Measurements from ENCODE around the gene CHAC2. TPM values are rescaled to one million over a fixed set of nuclear protein-coding genes. Genes with fewer than 3 reads are reported as not detected.
"Not testable (repeated sequence)": the region's sequence is repeated elsewhere in the genome, so short reads cannot be mapped to it uniquely, and the experiment has no call there.

Gene CHAC2
- total RNA-seq, result 10 to 100 TPM; 11.5 to 12.4 TPM

- peak; percentile 91 for DNase-seq
- H3K9me3 Mint-ChIP-seq, result peaks cover 1% of the 10 kb centered on the region
- peaks cover 26% of the 10 kb centered on the region for H3K4me1 Mint-ChIP-seq (ENCODE audit: low read depth)
- no peaks in the 10 kb centered on the region for H3K27me3 Mint-ChIP-seq (ENCODE audit: low read depth)
- peaks cover 22% of the 10 kb centered on the region for H3K36me3 Mint-ChIP-seq (ENCODE audit: low read depth)
- CTCF ChIA-PET, result interaction anchor here (0.6 to 1.4 kb wide), 6 partner anchors 17 to 999 kb away, joined by 3 to 6 read pairs (median 3); no protein-coding TSS in a partner anchor
- peak within 1 kb of the TSS; percentile 94 for H3K4me3 Mint-ChIP-seq
- peak within 1 kb of the TSS; percentile 93 for H3K27ac Mint-ChIP-seq
- intact Hi-C loops (cut with micrococcal nuclease), result loop anchor here (1.0 to 5.0 kb wide), 9 partner anchors 15 to 1465 kb away; partner anchors contain the start of genes ACYP2, CLHC1, EML6 and ERLEC1
These were observed at the start of gene CHAC2 for GRCh38 chr2:53767405-53768241. Gene CHAC2, plus strand, starts transcription at chr2:53767804. Its CDS starts 83 bp downstream, at chr2:53767887.

DNA sequence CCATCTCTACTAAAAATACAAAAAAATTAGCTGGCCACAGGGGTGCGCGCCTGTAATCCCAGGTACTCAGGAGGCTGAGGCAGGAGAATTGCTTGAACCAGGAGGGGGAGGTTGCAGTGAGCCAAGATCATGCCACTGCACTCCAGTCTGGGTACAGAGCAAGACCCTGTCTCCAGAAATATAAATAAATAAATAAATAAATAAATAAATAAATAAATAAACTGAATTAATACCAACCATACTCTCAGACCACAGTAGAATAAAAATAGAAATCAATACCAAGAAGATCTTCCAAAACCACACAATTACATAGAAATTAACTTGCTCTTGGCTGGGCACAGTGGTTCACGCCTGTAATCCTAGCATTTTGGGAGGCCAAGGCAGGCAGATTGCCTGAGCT, 46.7 kb upstream of the CHAC2 start:
- intact Hi-C loops (cut with micrococcal nuclease); H3K4me3 Mint-ChIP-seq; H3K9me3 Mint-ChIP-seq; H3K27ac Mint-ChIP-seq; H3K27me3 Mint-ChIP-seq (ENCODE audit: low read depth); CTCF ChIA-PET; DNase-seq: not testable (repeated sequence)
- Mint-ChIP-seq H3K36me3 (ENCODE audit: low read depth) (peaks cover 32% of the 10 kb centered on the region), H3K4me1 (ENCODE audit: low read depth) (peaks cover 11% of the 10 kb centered on the region)

DNA sequence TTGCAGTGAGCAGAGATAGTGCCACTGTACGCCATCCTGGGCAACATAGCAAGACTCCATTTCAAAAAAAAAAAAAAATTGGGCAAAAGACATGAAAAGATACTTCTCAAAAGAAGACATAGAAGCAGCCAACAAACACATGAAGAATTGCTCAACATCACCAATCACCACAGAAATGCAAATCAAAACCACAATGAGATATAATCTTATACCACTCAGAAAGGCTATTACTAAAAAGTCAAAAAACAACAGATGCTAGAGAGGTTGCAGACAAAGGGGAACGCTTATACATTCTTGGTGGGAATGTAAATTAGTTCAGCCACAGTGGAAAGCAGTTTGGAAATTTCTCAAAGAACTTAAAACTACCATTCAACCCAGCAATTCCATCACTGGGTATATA, 43.1 kb upstream of the CHAC2 start:
- Mint-ChIP-seq H3K36me3 (ENCODE audit: low read depth) (peaks cover 18% of the 10 kb centered on the region), H3K4me3 (no peak overlapping the region), H3K4me1 (ENCODE audit: low read depth) (peaks cover 11% of the 10 kb centered on the region), H3K9me3 (peaks cover under 1% of the 10 kb centered on the region), H3K27ac (no peak overlapping the region), H3K27me3 (ENCODE audit: low read depth) (no peaks in the 10 kb centered on the region)
- CTCF ChIA-PET, result no interaction called here
- intact Hi-C loops (cut with micrococcal nuclease), result no loop called here
- DNase-seq, result no peak

DNA sequence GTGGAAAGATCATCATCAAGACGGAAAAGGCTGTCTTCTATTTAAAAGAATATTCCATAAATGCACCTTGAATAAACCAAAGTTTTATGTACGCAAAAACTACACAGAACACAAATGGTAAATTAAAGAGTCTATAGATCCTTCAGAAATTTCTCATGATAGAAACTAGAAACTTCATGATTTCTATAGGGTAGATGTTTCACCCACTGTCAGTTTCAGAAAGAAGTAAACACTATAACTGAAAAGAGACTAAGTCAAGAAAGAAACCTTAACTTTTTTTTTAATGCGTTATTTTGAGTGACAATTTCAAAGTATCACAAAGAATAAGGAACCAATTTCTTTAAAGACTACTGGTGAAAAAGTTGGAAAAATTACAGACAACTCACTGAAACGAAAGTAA, 41.9 kb upstream of the CHAC2 start:
- CTCF ChIA-PET, result no interaction called here
- Mint-ChIP-seq H3K27ac (no peak overlapping the region), H3K4me3 (no peak overlapping the region), H3K9me3 (no peaks in the 10 kb centered on the region), H3K4me1 (ENCODE audit: low read depth) (peaks cover 11% of the 10 kb centered on the region), H3K36me3 (ENCODE audit: low read depth) (peaks cover 17% of the 10 kb centered on the region), H3K27me3 (ENCODE audit: low read depth) (no peaks in the 10 kb centered on the region)
- no peak for DNase-seq
- intact Hi-C loops (cut with micrococcal nuclease), result no loop called here

GRCh38 chr2:53727921-53728320, 39.7 kb upstream of the CHAC2 start:
- DNase-seq, result no peak
- Mint-ChIP-seq H3K4me1 (ENCODE audit: low read depth) (peaks cover 3% of the 10 kb centered on the region), H3K36me3 (ENCODE audit: low read depth) (peaks cover 15% of the 10 kb centered on the region), H3K9me3 (no peaks in the 10 kb centered on the region), H3K4me3 (no peak overlapping the region), H3K27me3 (ENCODE audit: low read depth) (no peaks in the 10 kb centered on the region), H3K27ac (no peak overlapping the region)
- intact Hi-C loops (cut with micrococcal nuclease), result no loop called here
- CTCF ChIA-PET, result interaction anchor here (0.7 kb wide), 1 partner anchor 10 kb away, joined by 3 read pairs; no protein-coding TSS in a partner anchor

- Mint-ChIP-seq H3K9me3 (no peaks in the 10 kb centered on the region), H3K36me3 (ENCODE audit: low read depth) (peaks cover 19% of the 10 kb centered on the region), H3K27me3 (ENCODE audit: low read depth) (no peaks in the 10 kb centered on the region), H3K27ac (no peak overlapping the region), H3K4me3 (no peak overlapping the region), H3K4me1 (ENCODE audit: low read depth) (peaks cover 3% of the 10 kb centered on the region)
- CTCF ChIA-PET, result no interaction called here
- DNase-seq, result no peak
- intact Hi-C loops (cut with micrococcal nuclease), result no loop called here
These were observed 38.4 kb upstream of the CHAC2 start for GRCh38 chr2:53729143-53729762.

- Mint-ChIP-seq H3K36me3 (ENCODE audit: low read depth) (peaks cover 10% of the 10 kb centered on the region), H3K27me3 (ENCODE audit: low read depth) (no peaks in the 10 kb centered on the region), H3K27ac (no peak overlapping the region), H3K4me3 (no peak overlapping the region), H3K9me3 (no peaks in the 10 kb centered on the region), H3K4me1 (ENCODE audit: low read depth) (peaks cover 3% of the 10 kb centered on the region)
- no peak for DNase-seq
- intact Hi-C loops (cut with micrococcal nuclease), result no loop called here
- CTCF ChIA-PET, result no interaction called here
These were observed 30.5 kb upstream of the CHAC2 start for GRCh38 chr2:53737091-53737490.

GRCh38 chr2:53739032-53739431, 28.6 kb upstream of the CHAC2 start:
- Mint-ChIP-seq H3K4me3 (no peak overlapping the region), H3K27me3 (ENCODE audit: low read depth) (no peaks in the 10 kb centered on the region), H3K4me1 (ENCODE audit: low read depth) (peaks cover 8% of the 10 kb centered on the region), H3K27ac (no peak overlapping the region), H3K36me3 (ENCODE audit: low read depth) (peaks cover 15% of the 10 kb centered on the region), H3K9me3 (no peaks in the 10 kb centered on the region)
- intact Hi-C loops (cut with micrococcal nuclease), result no loop called here
- CTCF ChIA-PET, result interaction anchor here (0.6 kb wide), 1 partner anchor 55 kb away, joined by 3 read pairs; no protein-coding TSS in a partner anchor
- no peak for DNase-seq

- H3K9me3 Mint-ChIP-seq, result no peaks in the 10 kb centered on the region
- no peak overlapping the region for H3K27ac Mint-ChIP-seq
- CTCF ChIA-PET, result no interaction called here
- peaks cover 8% of the 10 kb centered on the region for H3K4me1 Mint-ChIP-seq (ENCODE audit: low read depth)
- H3K4me3 Mint-ChIP-seq, result no peak overlapping the region
- peaks cover 8% of the 10 kb centered on the region for H3K36me3 Mint-ChIP-seq (ENCODE audit: low read depth)
- intact Hi-C loops (cut with micrococcal nuclease), result no loop called here
- no peak for DNase-seq
- no peaks in the 10 kb centered on the region for H3K27me3 Mint-ChIP-seq (ENCODE audit: low read depth)
These were observed 27.4 kb upstream of the CHAC2 start for GRCh38 chr2:53740170-53740569.

- H3K27me3 Mint-ChIP-seq (ENCODE audit: low read depth), result no peaks in the 10 kb centered on the region
- H3K36me3 Mint-ChIP-seq (ENCODE audit: low read depth), result peaks cover 20% of the 10 kb centered on the region
- intact Hi-C loops (cut with micrococcal nuclease), result no loop called here
- H3K9me3 Mint-ChIP-seq, result no peaks in the 10 kb centered on the region
- DNase-seq, result no peak
- CTCF ChIA-PET, result interaction anchor here (0.9 kb wide), 1 partner anchor 24 kb away, joined by 3 read pairs; the partner anchor contains the start of gene CHAC2
- H3K4me1 Mint-ChIP-seq (ENCODE audit: low read depth), result peaks cover 8% of the 10 kb centered on the region
- no peak overlapping the region for H3K27ac Mint-ChIP-seq
- H3K4me3 Mint-ChIP-seq, result no peak overlapping the region
These were observed 23.1 kb upstream of the CHAC2 start for GRCh38 chr2:53744395-53745065.

GRCh38 chr2:53750041-53750768, 17.4 kb upstream of the CHAC2 start:
- H3K36me3 Mint-ChIP-seq (ENCODE audit: low read depth), result peaks cover 17% of the 10 kb centered on the region
- intact Hi-C loops (cut with micrococcal nuclease), result loop anchor here (5.0 kb wide), 1 partner anchor 348 kb away; no protein-coding TSS in a partner anchor
- no peaks in the 10 kb centered on the region for H3K27me3 Mint-ChIP-seq (ENCODE audit: low read depth)

GRCh38 chr2:53751728-53752127, 15.9 kb upstream of the CHAC2 start:
- Mint-ChIP-seq H3K27ac (no peak overlapping the region), H3K36me3 (ENCODE audit: low read depth) (peaks cover 25% of the 10 kb centered on the region), H3K4me3 (no peak overlapping the region), H3K9me3 (no peaks in the 10 kb centered on the region), H3K4me1 (ENCODE audit: low read depth) (peaks cover 21% of the 10 kb centered on the region), H3K27me3 (ENCODE audit: low read depth) (no peaks in the 10 kb centered on the region)
- intact Hi-C loops (cut with micrococcal nuclease), result loop anchor here (1.0 to 5.0 kb wide), 3 partner anchors 16 to 349 kb away; partner anchors contain the start of genes CHAC2 and ERLEC1
- CTCF ChIA-PET, result interaction anchor here (0.7 kb wide), 1 partner anchor 736 kb away, joined by 3 read pairs; no protein-coding TSS in a partner anchor
- DNase-seq, result no peak

More at GRCh38 chr2:53750041-53750768, 17.4 kb upstream of the CHAC2 start:
- DNase-seq, result no peak
- peaks cover 21% of the 10 kb centered on the region for H3K4me1 Mint-ChIP-seq (ENCODE audit: low read depth)
- no peak overlapping the region for H3K4me3 Mint-ChIP-seq
- H3K9me3 Mint-ChIP-seq, result no peaks in the 10 kb centered on the region
- CTCF ChIA-PET, result no interaction called here
- no peak overlapping the region for H3K27ac Mint-ChIP-seq
